WERI-Rb-1 (cell line): ENCODE measurements around the gene SOCS3.

Source experiments
- DNase-seq: peaks from one replicate; pipeline ENCODE4 v3.0.0-alpha.2; 2020
- H3K27ac ChIP-seq: fragments of 250-450 bp; sonication (Bioruptor Pico); 2 replicates; pipeline ENCODE4 v1.5.1; 2020; ENCODE audit warnings: mild to moderate bottlenecking, moderate library complexity
- H3K27me3 ChIP-seq: fragments of 250-450 bp; sonication (Bioruptor Pico); 2 replicates; pipeline ENCODE4 v1.5.1; 2021; ENCODE audit warnings: mild to moderate bottlenecking, low read depth, moderate library complexity; ENCODE audit not compliant: insufficient read depth, severe bottlenecking
- H3K36me3 ChIP-seq: fragments of 250-450 bp; sonication (Bioruptor Pico); 2 replicates; pipeline ENCODE4 v1.5.1; 2020; ENCODE audit warnings: mild to moderate bottlenecking, moderate library complexity
- H3K4me3 ChIP-seq: 2 replicates; pipeline ENCODE4 v1.5.1; 2011; ENCODE audit warnings: low read depth, mild to moderate bottlenecking, control low read depth, low read length
- H3K9me3 ChIP-seq: fragments of 250-450 bp; sonication (Bioruptor Pico); 2 replicates; pipeline ENCODE4 v1.5.1; 2021; ENCODE audit warnings: mild to moderate bottlenecking, moderate library complexity; ENCODE audit not compliant: severe bottlenecking
- TF ChIP-seq, protein P1 (sequence below): IDR thresholded peaks from 2 replicates; pipeline ENCODE4 v1.5.1; 2011; ENCODE audit warnings: low read depth, mild to moderate bottlenecking, control low read depth, inconsistent platforms, low read length

Gene SOCS3

DNA sequence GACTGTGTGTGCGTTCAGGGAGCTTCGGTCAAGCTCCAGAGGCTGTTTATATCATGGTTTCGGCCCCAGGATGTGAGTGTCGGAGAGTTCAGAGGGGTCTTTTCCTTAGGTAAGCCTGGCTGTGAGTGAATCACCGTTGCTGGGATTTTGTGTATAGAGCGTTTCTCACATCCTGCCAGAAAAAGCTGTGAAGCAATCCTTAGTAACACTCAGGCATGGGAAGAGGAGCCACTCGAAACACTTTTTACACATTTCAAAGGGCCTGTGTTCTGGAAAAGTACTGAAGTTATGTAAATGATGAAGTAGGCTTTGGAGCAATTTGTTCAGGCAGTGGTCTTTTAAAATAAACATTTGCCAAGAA lies 19.2 kb upstream of the SOCS3 start:
- Histone ChIP-seq H3K9me3 (no peaks in the 10 kb centered on the region), H3K27ac (peak overlapping the region; percentile 82), H3K27me3 (no peaks in the 10 kb centered on the region), H3K36me3 (peaks cover 28% of the 10 kb centered on the region), H3K4me3 (peak overlapping the region; percentile 94)
- no peak for DNase-seq
- TF ChIP-seq, protein P1, sequence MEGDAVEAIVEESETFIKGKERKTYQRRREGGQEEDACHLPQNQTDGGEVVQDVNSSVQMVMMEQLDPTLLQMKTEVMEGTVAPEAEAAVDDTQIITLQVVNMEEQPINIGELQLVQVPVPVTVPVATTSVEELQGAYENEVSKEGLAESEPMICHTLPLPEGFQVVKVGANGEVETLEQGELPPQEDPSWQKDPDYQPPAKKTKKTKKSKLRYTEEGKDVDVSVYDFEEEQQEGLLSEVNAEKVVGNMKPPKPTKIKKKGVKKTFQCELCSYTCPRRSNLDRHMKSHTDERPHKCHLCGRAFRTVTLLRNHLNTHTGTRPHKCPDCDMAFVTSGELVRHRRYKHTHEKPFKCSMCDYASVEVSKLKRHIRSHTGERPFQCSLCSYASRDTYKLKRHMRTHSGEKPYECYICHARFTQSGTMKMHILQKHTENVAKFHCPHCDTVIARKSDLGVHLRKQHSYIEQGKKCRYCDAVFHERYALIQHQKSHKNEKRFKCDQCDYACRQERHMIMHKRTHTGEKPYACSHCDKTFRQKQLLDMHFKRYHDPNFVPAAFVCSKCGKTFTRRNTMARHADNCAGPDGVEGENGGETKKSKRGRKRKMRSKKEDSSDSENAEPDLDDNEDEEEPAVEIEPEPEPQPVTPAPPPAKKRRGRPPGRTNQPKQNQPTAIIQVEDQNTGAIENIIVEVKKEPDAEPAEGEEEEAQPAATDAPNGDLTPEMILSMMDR: no peak

DNA sequence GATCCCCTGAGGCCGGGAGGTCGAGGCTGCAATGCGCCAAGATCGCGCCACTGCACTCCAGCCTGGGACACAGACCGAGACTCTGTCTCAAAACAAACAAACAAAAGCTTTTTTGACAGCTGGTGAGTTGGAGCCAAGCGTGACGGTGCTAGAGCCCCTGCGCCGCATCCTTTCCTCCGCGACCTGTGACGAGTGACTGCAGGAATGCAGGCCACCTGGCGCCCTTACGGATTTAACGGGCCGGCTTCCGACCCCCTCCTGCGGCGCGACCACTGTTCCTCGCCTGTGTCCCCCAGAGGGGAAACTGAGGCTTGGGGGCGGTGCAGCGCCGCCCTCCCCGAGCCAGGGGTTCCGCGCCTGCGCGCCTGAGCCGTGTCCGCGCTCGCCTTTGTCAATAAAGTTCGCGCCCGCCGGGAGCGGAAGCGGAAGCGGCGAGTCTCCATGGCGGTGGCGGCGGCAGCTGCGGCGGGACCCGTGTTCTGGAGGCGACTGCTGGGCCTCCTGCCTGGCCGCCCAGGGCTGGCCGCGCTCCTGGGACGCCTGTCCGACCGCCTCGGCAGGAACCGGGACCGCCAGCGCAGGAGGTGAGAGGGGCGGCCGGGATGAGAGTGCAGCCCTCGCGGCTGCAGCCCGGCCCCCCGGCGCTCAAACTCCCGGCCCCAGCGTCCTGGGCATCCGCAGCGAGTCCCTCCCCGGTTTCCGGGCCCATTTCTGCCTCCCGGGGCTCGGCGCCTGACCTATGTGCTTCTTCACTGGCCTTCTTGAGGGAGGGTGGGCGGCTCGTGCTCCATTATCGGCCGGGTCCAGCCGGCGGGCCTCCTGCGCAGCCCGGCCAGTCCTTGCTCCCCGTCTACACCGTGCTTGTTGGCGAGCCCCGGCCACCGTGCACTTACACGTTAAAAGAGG lies 18.6 kb upstream of the SOCS3 start, which contains the start of gene PGS1:
PGS1 (plus strand) TSS at position 425 of the 906 bp plus-strand sequence; CDS start at position 442, 17 bp downstream.
- TF ChIP-seq, protein P1: no peak
- Histone ChIP-seq H3K27me3 (no peaks in the 10 kb centered on the region), H3K9me3 (no peaks in the 10 kb centered on the region), H3K36me3 (peaks cover 21% of the 10 kb centered on the region), H3K4me3 (peak within 1 kb of the TSS; percentile 94), H3K27ac (peak within 1 kb of the TSS; percentile 82)
- DNase-seq: peak; percentile 87

DNA sequence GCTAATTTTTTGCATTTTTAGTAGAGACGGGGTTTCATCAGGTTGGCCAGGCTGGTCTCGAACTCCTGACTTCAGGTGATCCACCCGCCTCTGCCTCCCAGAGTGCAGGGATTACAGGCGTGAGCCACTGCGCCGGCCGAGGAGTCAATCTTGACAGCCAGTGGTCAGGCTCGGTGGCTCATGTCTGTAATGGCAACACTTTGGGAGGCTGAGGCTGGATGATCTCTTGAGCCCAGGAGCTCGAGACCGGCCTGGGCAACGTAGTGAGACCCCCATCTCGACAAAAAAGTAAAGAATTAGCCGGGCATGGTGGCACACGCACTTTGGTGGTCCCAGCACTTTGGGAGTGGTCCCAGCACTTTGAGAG lies 18.0 kb upstream of the SOCS3 start:
- TF ChIP-seq, protein P1: no peak
- Histone ChIP-seq H3K36me3 (peaks cover 18% of the 10 kb centered on the region), H3K27me3 (no peaks in the 10 kb centered on the region), H3K9me3 (no peaks in the 10 kb centered on the region), H3K27ac (peak overlapping the region; percentile 82), H3K4me3 (peak overlapping the region; percentile 94)
- DNase-seq: peak; percentile 63

DNA sequence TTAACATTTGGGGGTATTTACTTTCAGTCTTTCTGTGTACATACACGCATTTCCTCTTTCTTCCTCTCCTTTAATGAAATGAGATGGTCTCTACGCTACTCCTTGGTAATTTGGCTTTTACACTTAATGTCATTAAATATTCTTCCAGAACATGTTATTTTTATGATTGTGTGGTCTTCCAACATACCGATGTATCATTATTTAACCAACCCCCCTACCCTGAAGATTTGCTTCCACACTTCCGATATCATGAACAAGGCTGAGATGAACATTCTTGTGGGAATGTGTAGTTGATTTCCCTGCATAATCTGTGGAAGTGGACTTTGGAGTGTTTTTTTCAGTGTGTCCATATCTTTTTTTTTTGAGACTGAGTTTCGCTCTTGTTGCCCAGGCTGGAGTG lies 16.3 kb upstream of the SOCS3 start:
- DNase-seq: no peak
- TF ChIP-seq, protein P1: no peak
- Histone ChIP-seq H3K27ac (no peak overlapping the region), H3K27me3 (no peaks in the 10 kb centered on the region), H3K4me3 (no peak overlapping the region), H3K9me3 (no peaks in the 10 kb centered on the region), H3K36me3 (peaks cover 10% of the 10 kb centered on the region)

DNA sequence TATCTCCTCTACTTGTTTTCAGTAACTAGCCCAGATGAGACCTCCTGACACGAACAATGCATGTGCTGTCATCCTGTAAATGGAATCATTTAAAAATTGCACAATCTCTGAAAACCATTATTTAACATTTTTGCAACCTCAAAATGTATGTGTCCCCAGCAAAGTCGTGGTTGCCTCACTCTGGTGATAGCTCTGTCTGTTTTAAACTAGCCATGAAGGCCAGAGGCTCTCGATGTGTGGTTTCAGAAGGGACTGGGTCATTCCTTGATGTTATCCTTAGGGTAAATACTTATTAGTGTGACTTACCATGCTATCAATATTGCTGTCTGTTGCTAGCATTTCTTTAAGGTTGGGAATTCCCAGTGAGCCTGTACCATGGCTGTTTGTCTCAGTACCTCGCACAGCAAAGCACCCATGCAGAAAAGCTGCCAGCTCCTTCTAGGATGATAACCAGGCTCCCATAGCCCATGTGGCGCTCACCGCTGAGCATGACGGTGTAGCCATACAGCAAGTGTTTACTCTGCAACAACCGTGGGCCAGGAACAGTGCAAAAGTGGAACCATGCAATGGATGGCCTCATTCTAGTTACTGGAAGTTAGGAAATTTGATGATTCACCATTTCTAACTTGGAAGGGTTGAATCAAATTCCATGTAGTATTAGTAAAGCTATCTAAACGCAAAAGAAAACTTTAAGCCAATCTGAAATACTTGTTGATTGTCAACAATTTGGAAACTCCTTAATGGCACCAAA lies 15.7 kb upstream of the SOCS3 start:
- Histone ChIP-seq H3K27ac (no peak overlapping the region), H3K27me3 (no peaks in the 10 kb centered on the region), H3K9me3 (no peaks in the 10 kb centered on the region), H3K36me3 (peaks cover 8% of the 10 kb centered on the region), H3K4me3 (no peak overlapping the region)
- DNase-seq: no peak
- TF ChIP-seq, protein P1: no peak
